Stimulated activated CD4-positive, alpha-beta T cell treated with anti-CD3 and anti-CD28 coated beads, Interleukin-2, amount 100 ng/mL, for 4 hours (primary cell): ENCODE data around the gene HCAR1.
"Not testable (repeated sequence)": the region's sequence is repeated elsewhere in the genome, so short reads cannot be mapped to it uniquely, and the experiment has no call there.

Experiments used
- DNase-seq: peaks from one replicate; pipeline ENCODE4 v3.0.0-alpha.2; 2020; ENCODE audit warnings: low read depth

HCAR1 gene

GRCh38 chr12:122730215-122731014, at the start of gene HCAR1:
Gene HCAR1 (minus strand): TSS chr12:122730844. CDS start chr12:122730339, 505 bp downstream.
- DNase-seq, result peak; percentile 48

GRCh38 chr12:122757568-122757967, 26.9 kb upstream of the HCAR1 start:
- DNase-seq, result no peak

- no peak for DNase-seq
These were observed 24.1 kb upstream of the HCAR1 start for GRCh38 chr12:122754790-122755189.

- no peak for DNase-seq
These were observed 22.6 kb upstream of the HCAR1 start for GRCh38 chr12:122753319-122753650.

- peak; percentile 99 for DNase-seq
These were observed 22.0 kb upstream of the HCAR1 start, which contains the start of gene DENR for GRCh38 chr12:122752464-122753318. Gene DENR (plus strand): TSS chr12:122752824. CDS start chr12:122753702, 878 bp downstream.

- DNase-seq, result not testable (repeated sequence)
These were observed 20.3 kb upstream of the HCAR1 start for GRCh38 chr12:122750781-122751515.

GRCh38 chr12:122749569-122750332, 19.1 kb upstream of the HCAR1 start:
- no peak for DNase-seq

- DNase-seq, result no peak
These were observed 16.8 kb upstream of the HCAR1 start for GRCh38 chr12:122747224-122748135.

GRCh38 chr12:122743895-122744525, 13.4 kb upstream of the HCAR1 start:
- no peak for DNase-seq

- DNase-seq, result no peak
These were observed 9.7 kb upstream of the HCAR1 start for GRCh38 chr12:122740351-122740750.

- no peak for DNase-seq
These were observed 7.9 kb upstream of the HCAR1 start for GRCh38 chr12:122738571-122738970.

- no peak for DNase-seq
These were observed 2.0 kb upstream of the HCAR1 start for GRCh38 chr12:122732611-122733010.

GRCh38 chr12:122732170-122732569, 1.5 kb upstream of the HCAR1 start:
- peak; percentile 53 for DNase-seq

GRCh38 chr12:122729583-122730214, 945 bp downstream of the HCAR1 start:
- no peak for DNase-seq

- no peak for DNase-seq
These were observed 4.5 kb downstream of the HCAR1 start for GRCh38 chr12:122726080-122726558.

GRCh38 chr12:122725452-122726079, 5.1 kb downstream of the HCAR1 start:
- no peak for DNase-seq

GRCh38 chr12:122724641-122725243, 5.9 kb downstream of the HCAR1 start:
- DNase-seq, result no peak

- DNase-seq, result no peak
These were observed 8.3 kb downstream of the HCAR1 start for GRCh38 chr12:122722387-122722786.
